Smooth muscle cell (in vitro differentiated cells): ENCODE measurements around the gene CD8B2. TPM values are rescaled to one million over a fixed set of nuclear protein-coding genes. Genes with fewer than 3 reads are reported as not detected.
"Not testable (repeated sequence)": the region's sequence is repeated elsewhere in the genome, so short reads cannot be mapped to it uniquely, and the experiment has no call there.

Source experiments
- DNase-seq: peaks from one replicate; lab custom pipeline; 2025; ENCODE audit not compliant: unreplicated experiment; lab: John Stamatoyannopoulos, UW
- H2AFZ ChIP-seq: fragments of 200-600 bp; sonication (generic); 2 replicates; pipeline ENCODE4 v1.6.0; 2016; ENCODE audit warnings: antibody characterized with exemption, low read depth, mild to moderate bottlenecking
- H3F3A ChIP-seq: fragments of 200-600 bp; sonication (generic); 2 replicates; pipeline ENCODE4 v1.6.0; 2017; ENCODE audit warnings: antibody characterized with exemption, low read depth
- H3K27ac ChIP-seq: fragments of 200-600 bp; sonication (generic); 2 replicates; pipeline ENCODE4 v1.5.1; 2016; ENCODE audit warnings: low read depth, mild to moderate bottlenecking
- H3K27me3 ChIP-seq: fragments of 200-600 bp; sonication (generic); 2 replicates; pipeline ENCODE4 v1.6.1; 2016; ENCODE audit warnings: low read depth, mild to moderate bottlenecking
- H3K36me3 ChIP-seq: fragments of 200-600 bp; sonication (generic); 2 replicates; pipeline ENCODE4 v1.5.1; 2016; ENCODE audit warnings: low read depth
- H3K4me1 ChIP-seq: fragments of 200-600 bp; sonication (generic); 2 replicates; pipeline ENCODE4 v1.5.1; 2016; ENCODE audit warnings: low read depth
- H3K4me2 ChIP-seq: fragments of 200-600 bp; sonication (generic); 2 replicates; pipeline ENCODE4 v1.6.0; 2016; ENCODE audit warnings: mild to moderate bottlenecking
- H3K4me3 ChIP-seq: fragments of 200-600 bp; sonication (generic); 2 replicates; pipeline ENCODE4 v1.5.1; 2016; ENCODE audit warnings: mild to moderate bottlenecking
- H3K79me2 ChIP-seq: fragments of 200-600 bp; sonication (generic); 2 replicates; pipeline ENCODE4 v1.6.0; 2016; ENCODE audit warnings: low read depth, mild to moderate bottlenecking
- H3K9ac ChIP-seq: fragments of 200-600 bp; sonication (generic); 2 replicates; pipeline ENCODE4 v1.6.0; 2016; ENCODE audit warnings: low read depth
- H3K9me3 ChIP-seq: fragments of 200-600 bp; sonication (generic); replicated peaks from 2 replicates; pipeline ENCODE4 v1.5.1; 2016; ENCODE audit warnings: low read depth
- H4K20me1 ChIP-seq: fragments of 200-600 bp; sonication (generic); 2 replicates; pipeline ENCODE4 v1.6.0; 2016; ENCODE audit warnings: low read depth
- WGBS: methylation state at CpG from one replicate; pipeline ENCODE4 v1.1.7; 2016; ENCODE audit warnings: low lambda C conversion rate; 5-methylcytosine and 5-hydroxymethylcytosine counted together
- polyA plus RNA-seq: library from polyadenylated mRNA; unstranded; fragments of >200 nt; fragmentation: Nextera tagmentation; extraction: Ambion mirVana; gene quantifications from 2 replicates; pipeline ENCODE4 v1.2.1, GENCODE V29; 2016
- total RNA-seq: library from RNA; depleted of rRNA; stranded (reverse); fragments of >200 nt; gene quantifications from 2 replicates; pipeline ENCODE4 v1.2.3, GENCODE V29; 2014

CD8B2 gene
- total and polyA plus RNA-seq, 2 experiments from 2014 or later = not detected

DNA sequence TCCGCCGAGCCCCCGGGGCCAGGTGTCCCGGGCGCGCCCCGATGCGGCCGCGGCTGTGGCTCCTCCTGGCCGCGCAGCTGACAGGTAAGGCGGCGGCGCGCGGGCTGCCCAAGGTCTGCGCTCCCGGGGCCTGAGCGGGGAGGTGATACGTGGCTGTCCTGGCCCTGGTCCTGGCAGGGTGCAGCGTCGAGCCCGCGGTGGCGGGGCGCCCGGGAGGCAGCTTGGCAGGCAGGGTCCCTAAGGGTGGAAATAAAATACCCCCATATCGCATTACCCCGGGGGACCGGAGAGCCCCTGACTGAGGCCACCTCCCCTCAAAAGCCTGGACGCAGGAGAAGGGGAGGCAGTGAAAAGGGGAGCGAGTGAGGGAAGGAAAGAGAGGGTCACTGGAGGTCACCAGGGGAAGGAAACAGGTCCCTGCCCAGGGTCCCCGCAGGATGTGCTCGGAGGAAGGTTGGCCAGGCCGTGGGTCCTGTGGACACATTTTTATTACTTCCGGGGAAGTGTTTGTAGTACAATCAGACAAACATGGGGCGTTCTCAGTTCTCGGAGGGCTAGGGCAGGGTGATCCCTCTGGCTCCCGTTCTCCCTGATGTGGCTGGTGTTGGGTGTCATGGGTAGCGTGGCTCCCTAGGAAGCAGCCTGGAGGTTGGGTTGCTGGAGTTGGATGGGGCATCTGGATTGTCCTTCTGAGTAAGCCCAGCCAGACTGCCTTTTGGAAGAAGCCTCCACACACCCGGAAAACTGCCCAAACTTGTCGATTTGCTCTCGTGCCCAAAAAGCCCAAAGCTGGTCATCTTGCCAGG lies 425 bp downstream of the CD8B2 start:
- not testable (repeated sequence) for H2AFZ ChIP-seq, DNase-seq, H3K79me2 ChIP-seq, H3K36me3 ChIP-seq, H3K4me2 ChIP-seq, H3F3A ChIP-seq, H3K9ac ChIP-seq, H3K27ac ChIP-seq, H3K9me3 ChIP-seq, H4K20me1 ChIP-seq, H3K4me3 ChIP-seq, H3K4me1 ChIP-seq
- WGBS = 40% methylated on average over 34 of the region's 44 CpGs
- H3K27me3 ChIP-seq = peaks cover 24% of the 10 kb centered on the region

DNA sequence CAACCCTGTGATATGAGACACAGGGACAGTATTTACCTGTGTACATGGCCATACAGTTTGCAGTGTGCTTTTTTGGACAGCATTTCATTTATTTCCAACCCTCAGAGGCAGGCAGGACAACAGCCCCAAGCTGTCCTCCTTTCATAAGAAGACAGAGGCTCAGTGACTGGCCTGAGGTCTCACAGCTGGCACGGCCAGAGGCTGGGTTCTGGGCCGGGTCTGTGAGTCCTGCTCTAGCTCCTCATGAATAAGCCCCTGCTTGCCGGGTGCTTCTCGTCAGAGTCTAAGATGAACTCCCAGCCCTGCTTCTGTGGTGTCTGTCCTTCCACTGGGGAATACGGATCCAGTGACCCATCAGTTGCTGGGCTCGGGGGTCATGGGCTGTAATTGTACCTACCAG lies 2.5 kb downstream of the CD8B2 start:
- WGBS = 77% methylated on average over 6 of the region's 6 CpGs
- H2AFZ ChIP-seq, DNase-seq, H3K4me3 ChIP-seq, H3K36me3 ChIP-seq, H3K4me1 ChIP-seq, H3K27ac ChIP-seq, H4K20me1 ChIP-seq, H3F3A ChIP-seq, H3K4me2 ChIP-seq, H3K9ac ChIP-seq, H3K9me3 ChIP-seq, H3K79me2 ChIP-seq: not testable (repeated sequence)
- peaks cover 24% of the 10 kb centered on the region for H3K27me3 ChIP-seq

DNA sequence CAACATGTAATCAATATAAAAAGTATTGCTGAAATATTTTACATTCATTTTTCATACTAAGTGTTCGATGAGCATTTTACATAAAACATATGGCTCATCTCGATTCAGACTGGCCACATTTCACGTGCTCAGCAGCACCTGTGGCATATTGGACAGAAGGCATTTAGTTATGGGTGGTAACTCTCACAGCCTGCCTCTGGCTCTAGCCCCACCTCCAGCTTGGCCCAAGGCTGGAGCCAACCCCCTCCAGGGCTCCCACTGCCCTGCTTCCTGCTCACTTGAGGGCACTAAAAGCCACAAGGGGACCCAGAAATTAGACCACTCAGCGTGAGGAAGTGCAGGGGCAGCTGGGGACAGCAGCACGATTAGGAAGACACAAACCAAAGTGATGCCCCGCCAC lies 5.2 kb downstream of the CD8B2 start:
- H4K20me1 ChIP-seq, H3K4me1 ChIP-seq, H3K9me3 ChIP-seq, DNase-seq, H2AFZ ChIP-seq, H3K79me2 ChIP-seq, H3K9ac ChIP-seq, H3F3A ChIP-seq, H3K27ac ChIP-seq, H3K36me3 ChIP-seq, H3K4me2 ChIP-seq, H3K4me3 ChIP-seq: not testable (repeated sequence)
- H3K27me3 ChIP-seq = peaks cover 10% of the 10 kb centered on the region
- WGBS = 83% methylated on average over 6 of the region's 6 CpGs

DNA sequence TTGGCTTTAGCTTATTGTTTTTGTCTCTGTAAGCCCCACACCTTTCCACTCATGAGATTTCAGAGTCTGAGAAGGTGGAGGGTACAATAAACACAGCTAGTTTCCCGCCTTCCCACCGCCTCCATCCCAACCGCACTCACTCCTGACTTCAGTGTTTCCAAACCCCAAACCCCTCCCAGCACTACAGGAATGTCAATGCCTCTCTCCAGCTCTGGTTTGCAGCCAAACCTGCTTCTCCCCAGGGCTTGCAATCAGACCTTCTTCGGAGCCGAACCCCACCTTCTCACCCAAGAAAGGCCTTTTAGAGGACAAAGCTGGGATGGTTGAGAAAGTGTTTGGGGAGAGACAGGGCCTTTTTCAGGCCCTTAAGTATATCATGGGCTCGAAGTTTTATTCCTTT lies 5.7 kb downstream of the CD8B2 start:
- H3F3A ChIP-seq, H4K20me1 ChIP-seq, DNase-seq, H3K36me3 ChIP-seq, H3K4me3 ChIP-seq, H3K4me2 ChIP-seq, H2AFZ ChIP-seq, H3K4me1 ChIP-seq, H3K9ac ChIP-seq, H3K79me2 ChIP-seq, H3K27ac ChIP-seq, H3K27me3 ChIP-seq, H3K9me3 ChIP-seq: not testable (repeated sequence)
- WGBS = 61% methylated on average over 6 of the region's 6 CpGs

DNA sequence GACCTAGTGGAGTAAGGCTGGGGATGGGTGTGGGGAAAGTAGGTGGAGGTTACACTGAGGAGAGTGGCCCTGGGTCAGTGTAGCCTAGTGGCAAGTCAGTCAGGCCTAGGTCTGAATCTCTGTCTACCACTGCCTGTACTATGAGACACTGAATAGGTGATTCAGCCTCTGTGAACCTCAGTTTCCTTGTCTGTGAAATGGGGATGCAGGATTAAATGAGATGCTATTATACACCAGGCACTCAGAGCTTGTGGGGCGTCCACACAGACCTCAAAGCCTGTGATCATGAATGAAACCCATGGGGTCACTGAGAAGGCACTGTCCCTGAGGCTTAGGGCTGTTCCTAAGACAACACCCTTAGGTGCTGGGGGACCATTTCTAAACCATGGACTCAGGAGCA lies 11.4 kb downstream of the CD8B2 start:
- DNase-seq, H3K9me3 ChIP-seq, H3K9ac ChIP-seq, H2AFZ ChIP-seq, H3K27ac ChIP-seq, H3K27me3 ChIP-seq, H3K4me3 ChIP-seq, H3K4me2 ChIP-seq, H3K79me2 ChIP-seq, H3F3A ChIP-seq, H3K36me3 ChIP-seq, H3K4me1 ChIP-seq, H4K20me1 ChIP-seq: not testable (repeated sequence)
- 86% methylated on average over 1 of the region's 1 CpG for WGBS

DNA sequence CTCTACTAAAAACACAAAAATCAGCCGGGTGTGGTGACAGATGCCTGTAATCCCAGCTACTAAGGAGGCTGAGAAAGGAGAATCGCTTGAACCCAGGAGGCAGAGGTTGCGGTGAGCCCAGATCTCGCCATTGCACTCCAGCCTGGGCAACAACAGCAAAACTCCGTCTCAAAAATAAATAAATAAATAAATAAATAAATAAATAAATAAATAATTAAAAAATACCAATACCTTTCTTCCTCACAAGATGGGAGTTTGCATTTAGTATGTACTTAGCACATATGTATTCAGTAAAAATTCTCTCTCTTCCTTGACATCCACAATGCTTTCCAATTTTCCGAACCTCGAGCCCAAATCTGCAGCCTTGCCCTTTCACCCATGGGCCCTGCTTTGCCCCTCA lies 13.2 kb downstream of the CD8B2 start:
- not testable (repeated sequence) for H3K4me2 ChIP-seq, H4K20me1 ChIP-seq, H3K79me2 ChIP-seq, H3K27me3 ChIP-seq, H3K9ac ChIP-seq, H3F3A ChIP-seq, DNase-seq, H3K9me3 ChIP-seq, H3K27ac ChIP-seq, H3K4me1 ChIP-seq, H2AFZ ChIP-seq, H3K4me3 ChIP-seq, H3K36me3 ChIP-seq
- 95% methylated on average over 6 of the region's 7 CpGs for WGBS

DNA sequence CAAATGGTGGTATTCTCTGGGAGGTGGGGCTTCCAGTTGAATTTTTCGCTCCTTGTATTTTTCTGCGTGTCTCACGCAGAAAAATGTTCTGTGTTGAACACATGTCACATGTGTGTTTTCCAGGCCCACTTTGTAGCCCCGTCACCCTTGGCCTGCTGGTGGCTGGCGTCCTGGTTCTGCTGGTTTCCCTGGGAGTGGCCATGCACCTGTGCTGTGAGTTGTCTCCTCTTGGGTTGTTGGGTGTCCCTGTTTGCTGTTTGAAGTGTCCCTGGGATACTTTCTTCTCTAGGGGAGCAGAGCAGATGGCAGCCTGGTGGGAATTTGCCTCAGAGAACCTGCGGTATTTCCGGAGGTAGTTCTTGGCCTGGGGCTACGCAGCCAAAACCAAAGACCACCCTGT lies 15.2 kb downstream of the CD8B2 start:
- WGBS = 99% methylated on average over 8 of the region's 8 CpGs
- H3K79me2 ChIP-seq, H3K4me2 ChIP-seq, H3F3A ChIP-seq, H3K9ac ChIP-seq, DNase-seq, H3K4me3 ChIP-seq, H3K36me3 ChIP-seq, H3K27ac ChIP-seq, H3K27me3 ChIP-seq, H4K20me1 ChIP-seq, H2AFZ ChIP-seq, H3K9me3 ChIP-seq, H3K4me1 ChIP-seq: not testable (repeated sequence)

DNA sequence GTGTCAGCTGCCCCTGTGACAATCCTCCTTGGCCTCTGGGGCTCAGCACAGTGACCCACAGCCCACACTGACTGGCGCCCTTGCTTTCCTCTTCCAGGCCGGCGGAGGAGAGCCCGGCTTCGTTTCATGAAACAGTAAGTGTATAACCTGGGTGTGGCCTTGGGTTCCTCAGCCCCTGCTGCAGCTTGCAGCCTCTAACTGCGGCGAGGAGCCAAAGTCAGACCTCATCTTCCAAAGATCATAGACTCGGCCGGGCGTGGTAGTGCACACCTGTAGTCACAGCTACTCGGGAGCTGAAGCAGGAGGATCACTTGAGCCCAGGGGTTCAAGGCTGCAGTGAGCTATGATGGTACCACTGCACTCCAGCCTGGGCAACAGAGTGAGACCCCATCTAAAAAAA lies 17.0 kb downstream of the CD8B2 start:
- not testable (repeated sequence) for H3K27me3 ChIP-seq, DNase-seq, H3F3A ChIP-seq, H3K9ac ChIP-seq, H3K9me3 ChIP-seq, H3K4me2 ChIP-seq, H3K27ac ChIP-seq, H3K4me1 ChIP-seq, H3K4me3 ChIP-seq, H3K36me3 ChIP-seq, H2AFZ ChIP-seq, H3K79me2 ChIP-seq, H4K20me1 ChIP-seq
- WGBS = 98% methylated on average over 9 of the region's 11 CpGs

DNA sequence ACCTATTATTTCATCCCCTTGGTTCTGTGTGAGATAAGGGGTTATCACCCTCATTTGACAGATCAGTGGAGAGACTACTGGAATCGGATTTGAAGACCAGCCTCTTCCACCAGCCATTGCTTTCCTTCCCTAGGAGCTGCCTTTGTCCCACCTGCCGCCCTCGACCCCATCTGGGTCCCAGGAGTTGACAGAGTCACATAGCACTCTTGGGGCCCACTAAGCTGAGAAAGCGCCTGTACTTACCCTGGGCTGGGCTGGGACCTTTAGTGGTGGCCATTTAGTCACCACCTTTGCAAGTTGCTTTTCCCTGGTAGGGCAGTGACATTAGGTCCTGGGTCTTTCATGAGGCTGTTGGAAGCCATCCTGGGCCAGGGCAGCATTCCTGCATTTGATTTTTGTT lies 17.6 kb downstream of the CD8B2 start:
- not testable (repeated sequence) for H3K27ac ChIP-seq, H3K9me3 ChIP-seq, H4K20me1 ChIP-seq, H3K27me3 ChIP-seq, H3K4me3 ChIP-seq, H3K79me2 ChIP-seq, H3F3A ChIP-seq, H3K4me1 ChIP-seq, H2AFZ ChIP-seq, H3K4me2 ChIP-seq, H3K9ac ChIP-seq, DNase-seq, H3K36me3 ChIP-seq
- WGBS = 78% methylated on average over 4 of the region's 4 CpGs
